Thoracic aorta (tissue), 2 donors: Measurements from ENCODE around the gene IL20RA. TPM values are rescaled to one million over a fixed set of nuclear protein-coding genes. Genes with fewer than 3 reads are reported as not detected.
"Not testable (repeated sequence)": the region's sequence is repeated elsewhere in the genome, so short reads cannot be mapped to it uniquely, and the experiment has no call there.

ENCODE experiments used
- ATAC-seq: fragments of 150-250 bp; one replicate; pipeline ENCODE4 v1.8.0; 2017; ENCODE audit warnings: low read depth; ENCODE audit not compliant: insufficient number of reproducible peaks, low FRiP score
- DNase-seq: peaks from one replicate; pipeline ENCODE4 v3.0.0-alpha.2; 2020; ENCODE audit warnings: low spot score
- H3K27ac ChIP-seq, 2 donors: fragments of 200-600 bp; sonication (generic); 1 replicate in 1 of 2; 2 replicates in 1 of 2; pipeline ENCODE4 v1.5.1; 2016; ENCODE audit warnings: mild to moderate bottlenecking in 2 of 2, moderate library complexity in 2 of 2
- H3K27me3 ChIP-seq: fragments of 200-600 bp; sonication (generic); replicated peaks from 2 replicates; pipeline ENCODE4 v1.6.0; 2016; ENCODE audit warnings: mild to moderate bottlenecking; ENCODE audit not compliant: insufficient read depth
- H3K36me3 ChIP-seq: fragments of 200-600 bp; sonication (generic); one replicate; pipeline ENCODE4 v1.5.1; 2016
- H3K4me1 ChIP-seq, 2 donors: fragments of 200-600 bp; sonication (generic); 1 replicate in 1 of 2; 2 replicates in 1 of 2; pipeline versions ENCODE4 v1.5.1 to v1.6.0; 2016; ENCODE audit warnings: low read depth in 2 of 2, mild to moderate bottlenecking in 1 of 2; ENCODE audit not compliant: control insufficient read depth in 1 of 2
- H3K4me3 ChIP-seq: fragments of 200-600 bp; sonication (generic); 2 replicates; pipeline ENCODE4 v1.5.1; 2016; ENCODE audit warnings: mild to moderate bottlenecking
- H3K9me3 ChIP-seq: fragments of 200-600 bp; sonication (generic); 2 replicates; pipeline ENCODE4 v1.5.1; 2016
- CTCF ChIP-seq: fragments of 200-600 bp; sonication (generic); IDR thresholded peaks from one replicate; pipeline ENCODE4 v1.5.1; 2019; ENCODE audit warnings: antibody characterized with exemption
- total RNA-seq, 2 donors: library from RNA; depleted of rRNA; stranded (reverse); fragments of >200 nt; gene quantifications; one replicate each; pipeline versions ENCODE4 v1.1.0 to v1.2.3, GENCODE V29; 2016

IL20RA gene
- total RNA-seq, 2 donors from 2014 or later: 0.54 to 1.2 TPM

- Histone ChIP-seq H3K27me3 (no peaks in the 10 kb centered on the region), H3K36me3 (no peaks in the 10 kb centered on the region), H3K4me3 (no peak overlapping the region), H3K9me3 (no peaks in the 10 kb centered on the region), H3K4me1 (no peaks in the 10 kb centered on the region), H3K27ac (no peak overlapping the region)
- ATAC-seq (no peak), DNase-seq (no peak)
- TF ChIP-seq CTCF: no peak
Measured at GRCh38 chr6:136960781-136961180, 84.0 kb downstream of the IL20RA start.

GRCh38 chr6:136959935-136960334 lies 84.8 kb downstream of the IL20RA start:
- not testable (repeated sequence) for DNase-seq, H3K36me3 ChIP-seq, ATAC-seq, H3K4me3 ChIP-seq, H3K4me1 ChIP-seq, H3K27me3 ChIP-seq, H3K27ac ChIP-seq, H3K9me3 ChIP-seq

- Histone ChIP-seq H3K4me1 (no peaks in the 10 kb centered on the region), H3K27me3 (no peaks in the 10 kb centered on the region), H3K36me3 (no peaks in the 10 kb centered on the region), H3K9me3 (no peaks in the 10 kb centered on the region), H3K27ac (no peak overlapping the region), H3K4me3 (no peak overlapping the region)
- no peak for ATAC-seq
- no peak for DNase-seq
- TF ChIP-seq CTCF: no peak
Measured at GRCh38 chr6:136959471-136959891, 85.3 kb downstream of the IL20RA start.

GRCh38 chr6:136958168-136958567 lies 86.6 kb downstream of the IL20RA start:
- Histone ChIP-seq H3K27ac (no peak overlapping the region), H3K4me1 (no peaks in the 10 kb centered on the region), H3K4me3 (no peak overlapping the region), H3K27me3 (no peaks in the 10 kb centered on the region), H3K9me3 (no peaks in the 10 kb centered on the region), H3K36me3 (no peaks in the 10 kb centered on the region)
- DNase-seq (no peak), ATAC-seq (no peak)
- TF ChIP-seq CTCF: no peak

GRCh38 chr6:136956590-136957544 lies 87.9 kb downstream of the IL20RA start:
- ATAC-seq: no peak

More at GRCh38 chr6:136956590-136957544, 87.9 kb downstream of the IL20RA start:
- Histone ChIP-seq H3K36me3 (no peaks in the 10 kb centered on the region), H3K27me3 (no peaks in the 10 kb centered on the region), H3K4me3 (no peak overlapping the region), H3K4me1 (no peaks in the 10 kb centered on the region), H3K27ac (no peak overlapping the region), H3K9me3 (no peaks in the 10 kb centered on the region)
- DNase-seq: no peak
- TF ChIP-seq CTCF: no peak
